IMR-90 (cell line): ENCODE data around the gene LRRTM4. TPM values are rescaled to one million over a fixed set of nuclear protein-coding genes. Genes with fewer than 3 reads are reported as not detected.

Experiments
- ATAC-seq: fragments of 200-7000 bp; cut with Tn5 transposase; 2 replicates; pipeline ENCODE4 v1.9.1; 2020; ENCODE audit warnings: low read depth, mild to moderate bottlenecking, moderate library complexity
- BruUV-seq: library from RNA; stranded (reverse); fragments of 400-500 nt; replicated peaks from 2 replicates; lab custom pipeline; 2021; lab: Mats Ljungman, UMichigan
- CTCF ChIA-PET: fragments of 300-600 bp; formaldehyde crosslinking; extraction: SDS; loops from one replicate; lab custom pipeline; 2021; ENCODE audit warnings: antibody characterized with exemption; lab: Yijun Ruan, JAX
- POLR2A ChIA-PET: fragments of 300-600 bp; sonication (Branson Sonifier 250); formaldehyde crosslinking; loops from one replicate; lab custom pipeline; 2022; ENCODE audit warnings: antibody characterized with exemption; ENCODE audit not compliant: unreplicated experiment; lab: Charles Lee
- DNase-seq: peaks from one replicate; pipeline ENCODE4 v3.0.0; 2013
- H2AFZ ChIP-seq: replicated peaks from 2 replicates; pipeline ENCODE3; 2013; ENCODE audit warnings: low read length, mild to moderate bottlenecking; ENCODE audit not compliant: poor library complexity
- H2AK5ac ChIP-seq: 2 replicates; pipeline ENCODE4 v1.6.1; 2013; ENCODE audit warnings: low read depth, low read length, inconsistent platforms
- H2AK9ac ChIP-seq: replicated peaks from 2 replicates; pipeline ENCODE3; 2013; ENCODE audit warnings: mild to moderate bottlenecking, low read depth, low read length, moderate library complexity; ENCODE audit not compliant: poor library complexity
- H2BK120ac ChIP-seq: 2 replicates; pipeline ENCODE4 v1.6.1; 2013; ENCODE audit warnings: low read depth, low read length, inconsistent platforms
- H2BK15ac ChIP-seq: 3 replicates; pipeline ENCODE4 v1.6.1; 2013; ENCODE audit warnings: low read depth, low read length, inconsistent platforms
- H2BK20ac ChIP-seq: 2 replicates; pipeline ENCODE4 v1.6.1; 2013; ENCODE audit warnings: low read depth, mild to moderate bottlenecking, inconsistent platforms, low read length, moderate library complexity
- H2BK5ac ChIP-seq: 2 replicates; pipeline ENCODE4 v1.6.1; 2013; ENCODE audit warnings: mild to moderate bottlenecking, low read depth, low read length, inconsistent platforms; ENCODE audit not compliant: poor library complexity, severe bottlenecking
- H3K14ac ChIP-seq: replicated peaks from 2 replicates; pipeline ENCODE4 v1.6.1; 2013; ENCODE audit warnings: low read depth, low read length, inconsistent platforms
- H3K18ac ChIP-seq: 2 replicates; pipeline ENCODE4 v1.6.1; 2013; ENCODE audit warnings: low read depth, low read length, control low read depth
- H3K23ac ChIP-seq: 2 replicates; pipeline ENCODE4 v1.6.1; 2013; ENCODE audit warnings: low read depth, low read length, inconsistent platforms
- H3K27ac ChIP-seq: 2 replicates; pipeline ENCODE4 v1.5.1; 2013; ENCODE audit warnings: mild to moderate bottlenecking, control low read depth, low read length; ENCODE audit not compliant: insufficient read depth
- H3K27me3 ChIP-seq: 2 replicates; pipeline ENCODE4 v1.6.1; 2013; ENCODE audit warnings: low read length; ENCODE audit not compliant: control insufficient read depth, insufficient read depth
- H3K36me3 ChIP-seq: 2 replicates; pipeline ENCODE4 v1.6.1; 2013; ENCODE audit warnings: low read length, mixed read lengths; ENCODE audit not compliant: control insufficient read depth, insufficient read depth
- H3K4ac ChIP-seq: 2 replicates; pipeline ENCODE4 v1.6.1; 2013; ENCODE audit warnings: low read depth, low read length, inconsistent platforms
- H3K4me1 ChIP-seq: 2 replicates; pipeline ENCODE4 v1.6.1; 2013; ENCODE audit warnings: low read length, mixed read lengths; ENCODE audit not compliant: control insufficient read depth, insufficient read depth
- H3K4me2 ChIP-seq: 2 replicates; pipeline ENCODE4 v1.6.1; 2013; ENCODE audit warnings: low read depth, mild to moderate bottlenecking, control low read depth, low read length, moderate library complexity
- H3K4me3 ChIP-seq: 2 replicates; pipeline ENCODE4 v1.5.1; 2013; ENCODE audit warnings: low read depth, mild to moderate bottlenecking, control low read depth, low read length, moderate library complexity; ENCODE audit not compliant: insufficient read depth
- H3K56ac ChIP-seq: 2 replicates; pipeline ENCODE4 v1.6.1; 2013; ENCODE audit warnings: low read length, inconsistent platforms; ENCODE audit not compliant: insufficient read depth; ENCODE audit errors: extremely low read depth
- H3K79me1 ChIP-seq, 2 experiments: 2 replicates each; pipeline ENCODE4 v1.6.1; 2013; ENCODE audit warnings: low read length in 2 of 2, inconsistent platforms in 1 of 2, low read depth in 1 of 2
- H3K9ac ChIP-seq: 2 replicates; pipeline ENCODE4 v1.6.1; 2013; ENCODE audit warnings: low read depth, low read length, control low read depth
- H3K9me1 ChIP-seq: 2 replicates; pipeline ENCODE4 v1.6.1; 2013; ENCODE audit warnings: low read length, inconsistent platforms; ENCODE audit not compliant: insufficient read depth
- H3K9me3 ChIP-seq: 2 replicates; pipeline ENCODE4 v1.6.1; 2013; ENCODE audit warnings: low read length; ENCODE audit not compliant: control insufficient read depth, insufficient read depth
- H4K20me1 ChIP-seq: 2 replicates; pipeline ENCODE4 v1.6.1; 2013; ENCODE audit warnings: low read length, inconsistent platforms; ENCODE audit not compliant: insufficient read depth
- H4K5ac ChIP-seq: 2 replicates; pipeline ENCODE4 v1.6.1; 2013; ENCODE audit warnings: mild to moderate bottlenecking, low read depth, low read length, control low read depth
- H4K8ac ChIP-seq, 2 experiments: 2 replicates each; pipeline ENCODE4 v1.6.1; 2013; ENCODE audit warnings: low read depth in 2 of 2, low read length in 2 of 2, control low read depth in 1 of 2, inconsistent platforms in 1 of 2
- H4K91ac ChIP-seq: 2 replicates; pipeline ENCODE4 v1.6.1; 2013; ENCODE audit warnings: low read depth, low read length, inconsistent platforms; ENCODE audit not compliant: insufficient read depth
- BHLHE40 ChIP-seq: fragments of 150-350 bp; IDR thresholded peaks from 2 replicates; pipeline ENCODE4 v1.6.1; 2016; ENCODE audit warnings: mild to moderate bottlenecking, low read depth, low read length
- CEBPB ChIP-seq: IDR thresholded peaks from 2 replicates; pipeline ENCODE4 v1.6.1; 2012; ENCODE audit warnings: low read depth, low read length, improper control_type of control experiment
- CHD1 ChIP-seq: IDR thresholded peaks from 2 replicates; pipeline ENCODE4 v1.6.1; 2012; ENCODE audit warnings: low read depth, low read length, improper control_type of control experiment
- CTCF ChIP-seq: conservative IDR thresholded peaks from 2 replicates; pipeline ENCODE4 v1.5.1; 2012; ENCODE audit warnings: mild to moderate bottlenecking, low read depth, low read length, improper control_type of control experiment
- FOS ChIP-seq: fragments of 150-350 bp; IDR thresholded peaks from 2 replicates; pipeline ENCODE4 v1.6.1; 2016; ENCODE audit warnings: low read depth, low read length
- MAFK ChIP-seq: IDR thresholded peaks from 2 replicates; pipeline ENCODE4 v1.6.1; 2012; ENCODE audit warnings: low read depth, low read length, improper control_type of control experiment
- MAZ ChIP-seq: IDR thresholded peaks from 2 replicates; pipeline ENCODE4 v1.6.1; 2012; ENCODE audit warnings: low read depth, mild to moderate bottlenecking, low read length, improper control_type of control experiment, moderate library complexity, borderline replicate concordance
- MXI1 ChIP-seq: IDR thresholded peaks from 2 replicates; pipeline ENCODE4 v1.6.1; 2012; ENCODE audit warnings: low read depth, mild to moderate bottlenecking, low read length, moderate library complexity, borderline replicate concordance
- NFE2L2 ChIP-seq: fragments of 150-350 bp; IDR thresholded peaks from 2 replicates; pipeline ENCODE4 v1.6.1; 2016; ENCODE audit warnings: low read depth, mild to moderate bottlenecking, low read length
- POLR2A ChIP-seq: IDR thresholded peaks from 2 replicates; pipeline ENCODE4 v1.6.1; 2012; ENCODE audit warnings: mild to moderate bottlenecking, low read depth, low read length
- RAD21 ChIP-seq: IDR thresholded peaks from 2 replicates; pipeline ENCODE4 v1.6.1; 2012; ENCODE audit warnings: low read length, improper control_type of control experiment
- RCOR1 ChIP-seq: IDR thresholded peaks from 2 replicates; pipeline ENCODE4 v1.6.1; 2012; ENCODE audit warnings: mild to moderate bottlenecking, low read length, improper control_type of control experiment; ENCODE audit not compliant: insufficient replicate concordance
- RFX5 ChIP-seq: IDR thresholded peaks from 2 replicates; pipeline ENCODE4 v1.8.0; 2012; ENCODE audit warnings: low read depth, mild to moderate bottlenecking, low read length, moderate library complexity
- SMC3 ChIP-seq: fragments of 150-350 bp; IDR thresholded peaks from 2 replicates; pipeline ENCODE4 v1.6.1; 2016; ENCODE audit warnings: low read depth, mild to moderate bottlenecking, antibody characterized with exemption, low read length, moderate library complexity
- WGBS, 2 experiments: methylation state at CpG; one replicate each; pipeline versions ENCODE4 v1.1.5 to v1.1.7; 2013; ENCODE audit warnings: missing lambda C conversion rate in 2 of 2; ENCODE audit not compliant: insufficient read length in 1 of 2; ENCODE audit errors: extremely low coverage in 2 of 2; 5-methylcytosine and 5-hydroxymethylcytosine counted together
- dilution Hi-C: fragments of 300-500 bp; cut with HindIII; formaldehyde crosslinking; loops from one replicate; pipeline ENCODE4 v1.14.3; 2018; ENCODE audit warnings: low sequenced_read_pairs; ENCODE audit not compliant: unreplicated experiment
- in situ Hi-C: fragments of 300-500 bp; cut with MboI; formaldehyde crosslinking; loops from 3 replicates; pipeline ENCODE4 v1.14.3; 2019; ENCODE audit warnings: low sequenced_read_pairs, inconsistent platforms, mixed read lengths
- intact Hi-C: fragments of 100-400 bp; cut with micrococcal nuclease; formaldehyde crosslinking; loops from 2 replicates; pipeline ENCODE4 v1.10.0; 2022
- polyA plus RNA-seq, 3 experiments: library from polyadenylated mRNA; depleted of rRNA; stranded (reverse); fragments of >200 nt; gene quantifications; 2 replicates each; pipeline ENCODE4 v1.2.3, GENCODE V29; 2012; ENCODE audit warnings: low replicate concordance in 1 of 3
- total RNA-seq: library from RNA; depleted of rRNA; stranded (reverse); fragments of >200 nt; gene quantifications from 2 replicates; pipeline ENCODE4 v1.2.3, GENCODE V29; 2012
- TF ChIP-seq, protein P1 (sequence below): fragments of 150-350 bp; IDR thresholded peaks from 2 replicates; pipeline ENCODE4 v1.6.1; 2016; ENCODE audit warnings: low read depth, mild to moderate bottlenecking, low read length, moderate library complexity, borderline replicate concordance
- TF ChIP-seq, protein P2 (sequence below): fragments of 150-350 bp; IDR thresholded peaks from 2 replicates; pipeline ENCODE4 v1.6.1; 2017; ENCODE audit warnings: mild to moderate bottlenecking, antibody characterized with exemption, low read length, low read depth

LRRTM4 gene
- total and polyA plus RNA-seq, 2 of the 4 experiments (the other 2 are of a cell fraction): not detected

DNA sequence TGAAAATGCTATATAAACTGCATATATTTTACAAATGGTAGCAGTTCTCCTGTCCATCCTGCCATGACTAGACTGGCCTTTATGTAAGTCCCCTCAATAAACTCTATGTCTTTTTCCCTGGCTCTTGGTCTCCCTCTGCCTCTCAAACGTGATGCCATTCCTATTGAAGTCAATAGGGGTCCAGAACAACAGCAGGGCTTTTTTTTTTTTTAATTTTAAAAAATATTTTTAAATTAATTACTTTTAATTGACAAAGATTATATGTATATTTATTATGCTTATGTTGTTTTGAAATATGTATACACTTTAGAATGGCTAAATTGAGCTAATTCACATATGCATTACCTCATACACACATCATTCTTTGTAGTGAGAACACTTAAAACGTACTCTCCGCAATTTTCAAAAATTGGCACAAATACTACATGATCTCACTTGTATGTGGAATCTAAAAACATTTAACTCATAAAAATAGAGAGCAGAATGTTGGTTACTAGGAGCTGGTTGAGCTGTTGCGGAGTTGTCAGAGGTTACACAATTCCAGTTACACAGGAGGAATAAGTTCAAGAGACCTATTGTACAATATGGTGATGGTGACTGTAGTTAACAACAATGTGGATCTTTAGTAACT, 123.1 kb downstream of the LRRTM4 start:
- H2AFZ ChIP-seq: no peak overlapping the region

More for the DNA sequence above, 123.1 kb downstream of the LRRTM4 start:
- no peak overlapping the region for H2AK5ac ChIP-seq
- no peaks in the 10 kb centered on the region for H3K9me1 ChIP-seq
- H2AK9ac ChIP-seq: no peak overlapping the region
- H2BK15ac ChIP-seq: no peak overlapping the region
- ChIA-PET CTCF (no interaction called here), POLR2A (no interaction called here)
- H2BK120ac ChIP-seq: no peak overlapping the region
- H3K23ac ChIP-seq: no peak overlapping the region
- no peak overlapping the region for H3K4me3 ChIP-seq
- no peaks in the 10 kb centered on the region for H3K4me1 ChIP-seq
- H3K14ac ChIP-seq: no peak overlapping the region
- WGBS, 2 experiments: no CpG with 5 or more reads among the region's 4 CpGs
- DNase-seq (no peak), ATAC-seq (no peak)
- TF ChIP-seq, protein P1, sequence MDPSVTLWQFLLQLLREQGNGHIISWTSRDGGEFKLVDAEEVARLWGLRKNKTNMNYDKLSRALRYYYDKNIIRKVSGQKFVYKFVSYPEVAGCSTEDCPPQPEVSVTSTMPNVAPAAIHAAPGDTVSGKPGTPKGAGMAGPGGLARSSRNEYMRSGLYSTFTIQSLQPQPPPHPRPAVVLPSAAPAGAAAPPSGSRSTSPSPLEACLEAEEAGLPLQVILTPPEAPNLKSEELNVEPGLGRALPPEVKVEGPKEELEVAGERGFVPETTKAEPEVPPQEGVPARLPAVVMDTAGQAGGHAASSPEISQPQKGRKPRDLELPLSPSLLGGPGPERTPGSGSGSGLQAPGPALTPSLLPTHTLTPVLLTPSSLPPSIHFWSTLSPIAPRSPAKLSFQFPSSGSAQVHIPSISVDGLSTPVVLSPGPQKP: no peak
- TF ChIP-seq MAZ: no peak
- TF ChIP-seq CHD1: no peak
- TF ChIP-seq FOS: no peak
- TF ChIP-seq BHLHE40: no peak
- TF ChIP-seq RAD21: no peak
- TF ChIP-seq RCOR1: no peak
- no peak for TF ChIP-seq RFX5
- TF ChIP-seq NFE2L2: no peak
- TF ChIP-seq, protein P2, sequence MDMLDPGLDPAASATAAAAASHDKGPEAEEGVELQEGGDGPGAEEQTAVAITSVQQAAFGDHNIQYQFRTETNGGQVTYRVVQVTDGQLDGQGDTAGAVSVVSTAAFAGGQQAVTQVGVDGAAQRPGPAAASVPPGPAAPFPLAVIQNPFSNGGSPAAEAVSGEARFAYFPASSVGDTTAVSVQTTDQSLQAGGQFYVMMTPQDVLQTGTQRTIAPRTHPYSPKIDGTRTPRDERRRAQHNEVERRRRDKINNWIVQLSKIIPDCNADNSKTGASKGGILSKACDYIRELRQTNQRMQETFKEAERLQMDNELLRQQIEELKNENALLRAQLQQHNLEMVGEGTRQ: no peak
- TF ChIP-seq SMC3: no peak
- TF ChIP-seq CEBPB: no peak
- TF ChIP-seq POLR2A: no peak
- TF ChIP-seq CTCF: no peak
- no peak for TF ChIP-seq MAFK
- no peak for TF ChIP-seq MXI1
- no peak overlapping the region for H3K18ac ChIP-seq
- H3K79me1 ChIP-seq: no peaks in the 10 kb centered on the region
- no peaks in the 10 kb centered on the region for H3K27me3 ChIP-seq
- no peak overlapping the region for H2BK5ac ChIP-seq
- no TSS peak for BruUV-seq
- no peak overlapping the region for H3K4me2 ChIP-seq
- H4K91ac ChIP-seq: no peak overlapping the region
- no peak overlapping the region for H4K8ac ChIP-seq
- H3K4ac ChIP-seq: no peak overlapping the region
- H3K9ac ChIP-seq: no peak overlapping the region
- no peaks in the 10 kb centered on the region for H3K36me3 ChIP-seq
- dilution Hi-C loops: no loop called here
- H2BK20ac ChIP-seq: no peak overlapping the region
- no peak overlapping the region for H4K5ac ChIP-seq
- intact Hi-C loops: no loop called here
- no peaks in the 10 kb centered on the region for H3K9me3 ChIP-seq
- in situ Hi-C loops: no loop called here
- H4K20me1 ChIP-seq: no peaks in the 10 kb centered on the region
- no peak overlapping the region for H3K27ac ChIP-seq
- H3K56ac ChIP-seq: no peak overlapping the region
